CD4-positive, alpha-beta T cell (primary cell): ENCODE measurements around the gene UPF2. TPM values are rescaled to one million over a fixed set of nuclear protein-coding genes. Genes with fewer than 3 reads are reported as not detected.

ENCODE experiments used
- ATAC-seq: fragments of 200-7000 bp; cut with Tn5 transposase; one replicate; pipeline ENCODE4 v1.10.0; 2022; ENCODE audit warnings: mild to moderate bottlenecking; ENCODE audit not compliant: poor library complexity
- CTCF ChIA-PET: fragments of 350-600 bp; sonication (Branson Sonifier 250); formaldehyde crosslinking; loops from one replicate; lab custom pipeline; 2021; ENCODE audit warnings: antibody characterized with exemption, inconsistent platforms; lab: Charles Lee
- POLR2A ChIA-PET: fragments of 350-600 bp; sonication (Branson Sonifier 250); formaldehyde crosslinking; loops from one replicate; lab custom pipeline; 2021; ENCODE audit warnings: antibody characterized with exemption, inconsistent platforms; lab: Charles Lee
- DNase-seq, 14 experiments: peaks; one replicate each; pipeline ENCODE4 v3.0.0-alpha.2; 2013 to 2020; ENCODE audit warnings: mixed read lengths in 2 of 14
- H3K27ac ChIP-seq, 2 donors: one replicate each; pipeline versions ENCODE4 v1.5.1 to v1.7.0; 2013; ENCODE audit warnings: low read length in 2 of 2, low read depth in 1 of 2, mild to moderate bottlenecking in 1 of 2
- H3K27me3 ChIP-seq, 2 experiments: 1 replicate in 1 of 2; 2 replicates in 1 of 2; pipeline versions ENCODE4 v1.6.1 to v1.7.0; 2013; ENCODE audit warnings: low read length in 2 of 2, control low read depth in 1 of 2, mild to moderate bottlenecking in 1 of 2, moderate library complexity in 1 of 2; ENCODE audit not compliant: insufficient read depth in 2 of 2, control insufficient read depth in 1 of 2
- H3K36me3 ChIP-seq: one replicate; pipeline ENCODE4 v1.6.1; 2013; ENCODE audit warnings: low read length, control low read depth; ENCODE audit not compliant: insufficient read depth
- H3K4me1 ChIP-seq: one replicate; pipeline ENCODE4 v1.6.1; 2013; ENCODE audit warnings: low read length, control low read depth; ENCODE audit not compliant: insufficient read depth
- H3K4me3 ChIP-seq: one replicate; pipeline ENCODE4 v1.5.1; 2013; ENCODE audit warnings: mild to moderate bottlenecking, low read length, moderate library complexity
- H3K9me3 ChIP-seq, 2 experiments: 1 replicate in 1 of 2; 2 replicates in 1 of 2; pipeline versions ENCODE4 v1.6.1 to v1.7.0; 2013; ENCODE audit warnings: low read length in 2 of 2, mild to moderate bottlenecking in 2 of 2, control low read depth in 1 of 2, moderate library complexity in 1 of 2; ENCODE audit not compliant: control insufficient read depth in 1 of 2, insufficient read depth in 1 of 2
- H3K27ac Mint-ChIP-seq: one replicate; pipeline ENCODE4 v1.8.0; 2020; ENCODE audit warnings: mixed read lengths
- H3K27me3 Mint-ChIP-seq: one replicate; pipeline ENCODE4 v1.8.0; 2021; ENCODE audit warnings: mixed read lengths
- H3K36me3 Mint-ChIP-seq: one replicate; pipeline ENCODE4 v1.8.0; 2021; ENCODE audit warnings: low read depth, mixed read lengths
- H3K4me1 Mint-ChIP-seq: one replicate; pipeline ENCODE4 v1.8.0; 2021; ENCODE audit warnings: low read depth, mixed read lengths
- H3K4me3 Mint-ChIP-seq: one replicate; pipeline ENCODE4 v1.8.0; 2020; ENCODE audit warnings: mild to moderate bottlenecking, mixed read lengths
- H3K9me3 Mint-ChIP-seq: one replicate; pipeline ENCODE4 v1.8.0; 2020; ENCODE audit warnings: mixed read lengths
- CTCF ChIP-seq: fragments of 200-600 bp; IDR thresholded peaks from one replicate; pipeline ENCODE4 v1.8.0; 2022; ENCODE audit warnings: antibody characterized with exemption, mild to moderate bottlenecking
- intact Hi-C, 2 experiments: fragments of 100-400 bp; cut with DNase I in 1 of 2; cut with micrococcal nuclease in 1 of 2; formaldehyde crosslinking; loops; one replicate each; pipeline versions ENCODE4 v1.15.1 to v1.9.0; 2023 to 2025; cut with DNase I, micrococcal nuclease
- total RNA-seq, 174 experiments: library from RNA in 2 of 174; stranded (reverse) in 2 of 174; gene quantifications; one replicate each; pipeline ENCODE4 v1.2.3 and lab custom pipeline; 2021 to 2026

UPF2 gene
- total RNA-seq, 2 experiments from 2014 or later = 14.5 to 15.3 TPM

GRCh38 chr10:11881477-11882417 is 160.9 kb downstream of the UPF2 start:
- H3K4me3 Mint-ChIP-seq = no peak overlapping the region
- Histone ChIP-seq H3K4me1 (peaks cover 14% of the 10 kb centered on the region), H3K4me3 (no peak overlapping the region), H3K9me3 (no peaks in the 10 kb centered on the region), H3K27ac (no peak overlapping the region), H3K27me3 (no peaks in the 10 kb centered on the region), H3K36me3 (no peaks in the 10 kb centered on the region)
- H3K4me1 Mint-ChIP-seq = no peaks in the 10 kb centered on the region
- DNase-seq (no peak), ATAC-seq (no peak)
- no peaks in the 10 kb centered on the region for H3K27me3 Mint-ChIP-seq
- H3K36me3 Mint-ChIP-seq = no peaks in the 10 kb centered on the region
- ChIA-PET CTCF (no interaction called here), POLR2A (no interaction called here)
- TF ChIP-seq CTCF = no peak
- intact Hi-C loops = no loop called here
- no peaks in the 10 kb centered on the region for H3K9me3 Mint-ChIP-seq
- H3K27ac Mint-ChIP-seq = no peak overlapping the region

GRCh38 chr10:11881030-11881476 is 161.6 kb downstream of the UPF2 start:
- Mint-ChIP-seq H3K4me1 (no peaks in the 10 kb centered on the region), H3K27ac (no peak overlapping the region), H3K4me3 (no peak overlapping the region), H3K9me3 (no peaks in the 10 kb centered on the region), H3K36me3 (no peaks in the 10 kb centered on the region), H3K27me3 (no peaks in the 10 kb centered on the region)
- intact Hi-C loops = no loop called here
- ChIA-PET POLR2A (no interaction called here), CTCF (no interaction called here)
- H3K36me3 ChIP-seq = no peaks in the 10 kb centered on the region
- TF ChIP-seq CTCF = no peak
- no peak overlapping the region for H3K27ac ChIP-seq
- ATAC-seq (no peak), DNase-seq (no peak)
- H3K27me3 ChIP-seq = no peaks in the 10 kb centered on the region
- no peaks in the 10 kb centered on the region for H3K9me3 ChIP-seq
- H3K4me1 ChIP-seq = peaks cover 14% of the 10 kb centered on the region
- no peak overlapping the region for H3K4me3 ChIP-seq

GRCh38 chr10:11880151-11881029 is 162.2 kb downstream of the UPF2 start:
- ATAC-seq (no peak), DNase-seq (no peak)
- ChIA-PET CTCF (no interaction called here), POLR2A (no interaction called here)
- Histone ChIP-seq H3K4me1 (peaks cover 20% of the 10 kb centered on the region), H3K27ac (no peak overlapping the region), H3K4me3 (no peak overlapping the region), H3K36me3 (no peaks in the 10 kb centered on the region), H3K27me3 (no peaks in the 10 kb centered on the region), H3K9me3 (no peaks in the 10 kb centered on the region)
- intact Hi-C loops = no loop called here
- H3K4me3 Mint-ChIP-seq = no peak overlapping the region
- H3K4me1 Mint-ChIP-seq = no peaks in the 10 kb centered on the region
- no peaks in the 10 kb centered on the region for H3K9me3 Mint-ChIP-seq
- no peaks in the 10 kb centered on the region for H3K27me3 Mint-ChIP-seq
- H3K36me3 Mint-ChIP-seq = no peaks in the 10 kb centered on the region
- H3K27ac Mint-ChIP-seq = no peak overlapping the region
- no peak for TF ChIP-seq CTCF
